ENCODE results near the gene SPATA16.
"Not testable (repeated sequence)": the region's sequence is repeated elsewhere in the genome, so short reads cannot be mapped to it uniquely, and the experiment has no call there.

SPATA16 gene

GRCh38 chr3:173055228-173055933 lies 85.7 kb downstream of the SPATA16 start:
- no peak for DNase-seq

DNA sequence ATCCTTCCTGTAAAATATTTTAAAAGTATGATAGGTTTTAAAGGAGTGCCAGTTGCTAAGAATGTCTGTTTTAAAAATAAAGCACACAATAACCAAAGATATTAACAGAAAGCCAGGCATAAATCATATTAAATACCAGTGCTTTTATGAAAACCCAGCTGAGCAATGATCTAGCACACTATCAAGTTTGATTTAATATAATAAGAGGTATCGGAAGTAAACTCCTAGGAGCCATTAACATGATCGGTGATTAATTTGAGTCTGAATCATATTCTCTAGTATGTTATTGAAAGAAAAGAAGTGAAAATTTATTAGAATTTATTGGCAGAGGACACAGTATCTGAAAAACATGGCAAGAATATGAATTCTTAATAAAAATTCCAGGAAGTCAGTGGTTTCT lies 91.7 kb downstream of the SPATA16 start:
- no peak for DNase-seq

DNA sequence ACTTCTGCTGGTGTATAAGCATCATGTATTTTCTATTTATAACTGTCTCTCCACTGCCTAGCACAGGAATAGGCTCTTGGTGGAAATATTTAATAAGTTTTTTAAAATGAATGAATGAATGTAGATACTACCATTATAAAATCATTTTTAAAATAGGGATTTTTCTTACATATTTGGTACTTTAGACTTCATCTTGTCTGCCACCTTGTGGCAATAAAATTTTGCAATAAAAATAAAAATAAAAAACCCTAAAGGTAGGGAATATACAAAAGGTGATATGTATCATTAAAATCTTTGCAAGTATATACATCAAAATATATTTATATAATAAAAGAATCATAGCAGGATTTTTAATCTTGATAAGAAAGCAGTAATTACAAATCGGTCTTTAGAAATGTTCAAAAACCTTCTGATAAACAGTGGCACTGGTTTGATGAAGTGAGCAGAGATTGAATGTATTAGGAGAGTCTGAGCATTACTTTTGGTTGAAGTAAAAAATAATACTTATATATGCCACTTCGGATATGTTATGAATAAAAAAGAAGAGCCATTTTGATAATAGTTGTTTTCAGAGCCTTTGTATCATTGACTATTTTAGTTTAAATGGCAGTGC lies 95.2 kb downstream of the SPATA16 start:
- no peak for DNase-seq

GRCh38 chr3:173044998-173045397 lies 96.0 kb downstream of the SPATA16 start:
- DNase-seq: no peak

DNA sequence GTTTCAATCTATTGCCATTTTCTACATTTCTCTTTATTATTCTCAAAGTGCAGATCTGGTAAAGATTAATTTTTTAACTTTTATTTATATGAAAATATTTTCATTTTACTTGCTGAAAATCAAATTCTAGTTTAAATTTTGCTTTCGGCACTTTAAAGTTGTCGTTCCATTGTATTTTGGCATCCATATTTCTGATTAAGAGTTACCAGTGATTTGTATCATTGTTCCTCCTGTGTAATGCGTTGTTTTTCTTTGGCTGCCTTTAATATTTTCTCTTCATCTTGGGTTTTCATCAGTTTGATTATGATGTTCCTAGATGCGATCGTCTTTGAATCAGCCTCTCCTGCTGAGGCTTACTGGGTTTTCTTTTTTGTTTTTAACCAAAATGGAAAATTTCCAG lies 97.3 kb downstream of the SPATA16 start:
- DNase-seq: no peak

GRCh38 chr3:173038484-173038871 lies 102.6 kb downstream of the SPATA16 start:
- no peak for DNase-seq

GRCh38 chr3:173037840-173038483 lies 103.1 kb downstream of the SPATA16 start:
- no peak for DNase-seq

- DNase-seq: no peak
These were observed 110.8 kb downstream of the SPATA16 start for GRCh38 chr3:173030273-173030672.

GRCh38 chr3:173028351-173028750 lies 112.7 kb downstream of the SPATA16 start:
- no peak for DNase-seq

- DNase-seq: no peak
These were observed 113.6 kb downstream of the SPATA16 start for GRCh38 chr3:173027429-173027828.

- no peak for DNase-seq
These were observed 115.1 kb downstream of the SPATA16 start for GRCh38 chr3:173025941-173026340.

GRCh38 chr3:173021547-173022185 lies 119.4 kb downstream of the SPATA16 start:
- no peak for DNase-seq

DNA sequence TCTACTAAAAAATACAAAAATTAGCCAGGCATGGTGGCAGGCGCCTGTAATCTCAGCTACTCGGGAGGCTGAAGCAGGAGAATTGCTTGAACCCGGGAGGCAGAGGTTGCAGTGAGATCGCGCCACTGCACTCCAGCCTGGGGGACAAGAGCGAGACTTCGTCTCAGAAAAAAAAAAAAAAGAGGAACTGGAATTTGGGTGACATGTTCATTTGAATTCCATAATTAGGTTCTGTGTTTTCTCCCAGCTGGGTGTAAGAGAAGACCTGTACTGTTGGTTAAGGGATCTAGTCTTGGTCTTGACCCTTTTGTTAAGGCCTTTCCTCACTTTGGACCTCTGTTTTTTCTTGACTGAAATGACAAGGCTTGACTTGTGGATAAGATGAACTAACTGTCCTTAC lies 120.9 kb downstream of the SPATA16 start:
- DNase-seq: not testable (repeated sequence)

DNA sequence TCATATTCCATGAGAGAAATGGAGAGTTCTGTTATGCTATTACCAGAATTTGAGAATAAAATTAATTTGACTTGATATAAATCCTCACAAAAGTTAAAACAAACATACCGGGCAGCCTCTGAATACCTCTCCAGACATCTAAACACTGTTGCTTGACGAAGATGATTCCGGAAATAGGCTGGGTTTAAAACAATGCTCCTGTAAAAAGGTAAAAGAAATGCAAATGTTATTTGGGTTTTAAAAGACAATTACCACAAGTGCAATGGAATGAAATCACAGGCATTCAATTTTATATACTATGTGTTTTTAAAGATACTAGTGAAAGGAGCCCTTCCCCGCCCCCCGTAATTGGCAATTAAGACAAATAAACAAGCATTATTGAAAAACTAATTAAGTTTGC lies 121.7 kb downstream of the SPATA16 start:
- DNase-seq: no peak

- DNase-seq: no peak
These were observed 122.3 kb downstream of the SPATA16 start for GRCh38 chr3:173018758-173019157.

- DNase-seq: no peak
These were observed 127.7 kb downstream of the SPATA16 start for GRCh38 chr3:173013219-173013832.

GRCh38 chr3:173009410-173009809 lies 131.6 kb downstream of the SPATA16 start:
- DNase-seq: no peak

DNA sequence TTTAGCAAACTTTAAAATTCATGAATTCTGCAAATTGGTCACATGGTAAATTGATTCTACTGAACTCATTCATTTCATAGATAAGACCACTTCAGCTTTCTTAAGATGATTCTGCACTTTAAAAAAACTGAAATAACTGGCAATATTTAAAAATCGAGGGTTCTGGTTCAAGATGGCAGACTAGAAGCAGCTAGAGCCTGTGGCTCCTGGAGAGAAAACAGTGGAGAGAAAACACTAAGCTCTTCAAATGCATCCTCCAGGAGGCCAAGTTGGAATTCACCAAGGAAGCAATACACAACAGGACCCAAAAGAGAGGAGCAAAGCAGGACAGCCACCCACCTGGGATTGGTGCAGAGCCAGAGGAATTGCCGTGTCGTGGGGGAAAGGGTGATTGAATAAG lies 132.1 kb downstream of the SPATA16 start:
- no peak for DNase-seq

GRCh38 chr3:173007079-173007723 lies 133.8 kb downstream of the SPATA16 start:
- no peak for DNase-seq

GRCh38 chr3:173006006-173006405 lies 135.0 kb downstream of the SPATA16 start:
- DNase-seq: no peak

- no peak for DNase-seq
These were observed 136.4 kb downstream of the SPATA16 start for GRCh38 chr3:173004681-173005080.

GRCh38 chr3:173003956-173004355 lies 137.1 kb downstream of the SPATA16 start:
- DNase-seq: no peak

GRCh38 chr3:173003471-173003870 lies 137.6 kb downstream of the SPATA16 start:
- no peak for DNase-seq

All from NCI-H510A (cell line).